Kidney epithelial cell (primary cell): Measurements from ENCODE around the gene P3H2. TPM values are rescaled to one million over a fixed set of nuclear protein-coding genes. Genes with fewer than 3 reads are reported as not detected.

Experiments
- DNase-seq: peaks from one replicate; pipeline ENCODE4 v3.0.0-alpha.2; 2010; ENCODE audit warnings: low read depth
- H3K27me3 ChIP-seq: 2 replicates; pipeline ENCODE4 v1.6.0; 2011; ENCODE audit warnings: low read length; ENCODE audit not compliant: control insufficient read depth, insufficient read depth
- H3K36me3 ChIP-seq: 2 replicates; pipeline ENCODE4 v1.5.1; 2011; ENCODE audit warnings: low read length; ENCODE audit not compliant: control insufficient read depth, insufficient read depth
- H3K4me3 ChIP-seq: 2 replicates; pipeline ENCODE4 v1.5.1; 2011; ENCODE audit warnings: low read depth, mild to moderate bottlenecking, control low read depth, low read length
- total RNA-seq: library from RNA; depleted of rRNA; stranded (reverse); fragments of >200 nt; gene quantifications from 2 replicates; pipeline ENCODE4 v1.2.3, GENCODE V29; 2015
- TF ChIP-seq, protein P1 (sequence below): IDR thresholded peaks from 2 replicates; pipeline ENCODE4 v1.5.1; 2011; ENCODE audit warnings: mild to moderate bottlenecking, moderate library complexity, low read length, control low read depth, inconsistent platforms; ENCODE audit not compliant: insufficient read depth, poor library complexity, severe bottlenecking

The P3H2 gene
- total RNA-seq, 1 donor from 2014 or later, result 27.8 TPM

DNA sequence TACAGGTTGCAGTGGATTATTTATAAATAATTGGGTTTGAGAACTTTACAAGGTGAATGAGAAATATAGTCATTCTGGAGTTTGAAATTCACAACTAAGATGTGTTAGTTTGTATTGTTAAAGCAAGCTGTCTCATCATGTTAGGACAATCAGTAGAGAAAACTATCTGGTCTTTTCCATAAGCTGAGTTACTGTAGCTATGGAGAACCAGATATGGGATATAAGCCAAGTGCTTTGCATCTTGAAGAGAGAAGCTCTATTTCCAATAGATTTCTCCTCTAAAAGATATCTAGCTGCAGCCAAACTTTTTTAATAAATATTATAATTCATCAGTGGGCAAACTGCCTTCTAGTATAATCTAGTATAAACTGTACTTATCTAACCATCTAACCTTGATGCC lies 11.3 kb downstream of the P3H2 start:
- no peak for DNase-seq
- Histone ChIP-seq H3K27me3 (no peaks in the 10 kb centered on the region), H3K36me3 (no peaks in the 10 kb centered on the region), H3K4me3 (no peak overlapping the region)
- TF ChIP-seq, protein P1, sequence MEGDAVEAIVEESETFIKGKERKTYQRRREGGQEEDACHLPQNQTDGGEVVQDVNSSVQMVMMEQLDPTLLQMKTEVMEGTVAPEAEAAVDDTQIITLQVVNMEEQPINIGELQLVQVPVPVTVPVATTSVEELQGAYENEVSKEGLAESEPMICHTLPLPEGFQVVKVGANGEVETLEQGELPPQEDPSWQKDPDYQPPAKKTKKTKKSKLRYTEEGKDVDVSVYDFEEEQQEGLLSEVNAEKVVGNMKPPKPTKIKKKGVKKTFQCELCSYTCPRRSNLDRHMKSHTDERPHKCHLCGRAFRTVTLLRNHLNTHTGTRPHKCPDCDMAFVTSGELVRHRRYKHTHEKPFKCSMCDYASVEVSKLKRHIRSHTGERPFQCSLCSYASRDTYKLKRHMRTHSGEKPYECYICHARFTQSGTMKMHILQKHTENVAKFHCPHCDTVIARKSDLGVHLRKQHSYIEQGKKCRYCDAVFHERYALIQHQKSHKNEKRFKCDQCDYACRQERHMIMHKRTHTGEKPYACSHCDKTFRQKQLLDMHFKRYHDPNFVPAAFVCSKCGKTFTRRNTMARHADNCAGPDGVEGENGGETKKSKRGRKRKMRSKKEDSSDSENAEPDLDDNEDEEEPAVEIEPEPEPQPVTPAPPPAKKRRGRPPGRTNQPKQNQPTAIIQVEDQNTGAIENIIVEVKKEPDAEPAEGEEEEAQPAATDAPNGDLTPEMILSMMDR, result no peak

DNA sequence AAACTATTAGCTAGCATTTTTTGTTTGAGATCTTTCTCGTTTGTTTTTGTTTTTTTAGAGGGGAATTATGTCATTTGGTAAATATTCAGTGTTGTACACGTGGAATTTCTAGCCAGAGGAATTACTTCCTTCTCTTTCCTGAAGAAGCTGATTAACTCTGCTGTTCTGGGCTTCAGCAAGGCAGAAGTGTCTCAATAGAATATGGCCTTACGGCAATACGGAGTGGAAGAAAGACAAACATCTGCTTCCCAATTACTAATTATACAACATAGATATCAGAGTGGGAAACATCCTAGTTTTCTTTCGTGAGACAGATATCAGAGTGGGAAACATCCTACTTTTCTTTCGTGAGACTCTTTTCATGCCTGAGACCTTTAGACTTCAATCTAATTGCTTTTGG lies 11.9 kb downstream of the P3H2 start:
- TF ChIP-seq, protein P1, result no peak
- H3K27me3 ChIP-seq, result no peaks in the 10 kb centered on the region
- DNase-seq, result no peak
- H3K36me3 ChIP-seq, result no peaks in the 10 kb centered on the region
- H3K4me3 ChIP-seq, result no peak overlapping the region

DNA sequence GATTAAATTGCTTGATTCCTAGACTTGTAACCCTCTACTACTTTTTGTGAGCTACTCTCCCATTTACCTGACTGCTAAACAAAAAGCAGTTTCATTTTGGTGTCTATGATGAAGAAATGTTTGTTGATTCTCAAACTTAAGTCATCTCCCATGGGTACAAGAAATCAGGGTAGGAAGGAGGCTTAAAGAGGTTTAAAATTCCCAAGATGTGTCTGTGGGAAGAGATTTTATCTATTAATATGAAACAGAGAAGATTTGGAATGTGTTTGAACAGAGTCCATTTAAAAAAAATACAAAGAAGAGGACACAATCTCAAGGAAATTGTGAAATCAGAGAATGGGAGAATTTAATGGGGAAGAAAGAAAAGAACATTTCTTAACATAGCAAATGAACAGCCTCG lies 14.8 kb downstream of the P3H2 start:
- TF ChIP-seq, protein P1, result no peak
- no peaks in the 10 kb centered on the region for H3K36me3 ChIP-seq
- no peak overlapping the region for H3K4me3 ChIP-seq
- no peaks in the 10 kb centered on the region for H3K27me3 ChIP-seq
- no peak for DNase-seq

DNA sequence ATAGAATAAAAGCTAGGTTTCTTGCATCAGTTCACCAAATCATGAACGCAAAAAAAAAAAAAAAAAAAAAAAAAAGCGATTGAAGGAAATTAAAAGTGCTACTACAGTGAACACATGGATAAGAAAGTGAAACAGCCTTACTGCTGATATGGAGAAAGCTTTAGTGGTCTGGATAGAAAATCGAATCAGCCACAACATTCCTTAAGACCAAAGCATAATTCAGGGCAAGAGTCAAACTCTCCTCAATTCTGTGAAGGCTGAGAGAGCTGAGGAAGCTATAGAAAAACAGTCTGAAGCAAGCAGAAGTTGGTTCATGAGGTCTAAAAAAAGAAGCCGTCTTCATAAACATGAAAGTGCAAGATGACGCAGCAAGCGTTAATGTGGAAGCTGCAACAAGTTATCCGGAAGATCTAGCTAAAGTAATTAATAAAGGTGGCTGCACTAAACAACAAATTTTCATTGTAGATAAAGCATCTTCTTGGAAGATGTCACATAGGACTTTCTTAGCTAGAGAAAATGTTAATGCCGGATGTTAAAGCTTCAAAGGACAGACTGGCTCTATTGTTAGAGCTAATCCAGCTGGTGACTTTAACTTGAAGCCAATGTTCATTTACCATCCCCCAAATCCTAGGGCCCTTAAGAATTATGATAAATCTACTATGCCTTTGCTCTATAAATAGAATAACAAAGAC lies 19.2 kb downstream of the P3H2 start:
- TF ChIP-seq, protein P1, result no peak
- DNase-seq, result no peak
- no peaks in the 10 kb centered on the region for H3K27me3 ChIP-seq
- H3K4me3 ChIP-seq, result no peak overlapping the region
- no peaks in the 10 kb centered on the region for H3K36me3 ChIP-seq

DNA sequence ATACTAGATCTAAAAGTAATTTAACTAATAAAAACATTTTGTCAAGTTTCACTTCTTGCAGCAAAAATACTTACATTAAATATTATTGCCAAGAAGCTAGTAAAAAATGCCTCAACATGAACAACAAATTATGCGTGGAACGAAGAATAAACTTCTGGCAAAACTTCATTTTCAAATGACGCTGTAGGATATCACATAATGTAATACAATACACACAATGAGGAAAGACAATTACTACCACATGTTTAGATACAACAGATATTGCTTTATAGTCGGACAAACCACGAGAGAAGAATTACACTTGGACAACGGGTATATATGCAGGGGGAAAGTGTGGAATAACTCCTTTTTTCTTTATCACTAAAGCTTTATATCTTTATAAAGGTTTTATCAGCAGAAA lies 21.6 kb downstream of the P3H2 start:
- H3K4me3 ChIP-seq, result no peak overlapping the region
- DNase-seq, result no peak
- H3K27me3 ChIP-seq, result no peaks in the 10 kb centered on the region
- H3K36me3 ChIP-seq, result no peaks in the 10 kb centered on the region
- TF ChIP-seq, protein P1, result no peak

DNA sequence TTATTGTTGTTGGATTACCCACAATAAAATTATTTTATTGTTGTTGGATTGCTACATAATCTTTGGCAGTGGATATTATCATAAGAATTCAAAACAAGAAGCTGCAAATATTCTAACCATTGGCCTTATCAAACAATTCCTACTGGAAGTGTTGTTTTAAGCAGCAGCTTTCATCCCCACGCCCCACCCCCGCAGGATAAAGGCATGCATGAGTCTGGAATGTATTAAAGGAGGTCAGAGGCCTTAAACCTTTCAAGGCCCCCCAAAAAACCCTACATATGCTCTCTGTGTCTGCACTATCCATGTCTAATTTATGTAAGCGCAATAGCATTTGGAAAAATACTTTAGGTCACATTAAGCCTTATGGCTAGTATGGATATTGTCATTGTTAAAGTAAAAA lies 23.1 kb downstream of the P3H2 start:
- H3K4me3 ChIP-seq, result no peak overlapping the region
- TF ChIP-seq, protein P1, result no peak
- no peaks in the 10 kb centered on the region for H3K27me3 ChIP-seq
- no peaks in the 10 kb centered on the region for H3K36me3 ChIP-seq
- no peak for DNase-seq
